HG02623 (cell line): ENCODE results near the gene CHRND.

Experiments
- ATAC-seq: cut with Tn5 transposase; IDR thresholded peaks from one replicate; pipeline ENCODE4 v1.9.1; 2021; ENCODE audit warnings: moderate library complexity; ENCODE audit not compliant: unreplicated experiment

CHRND gene

DNA sequence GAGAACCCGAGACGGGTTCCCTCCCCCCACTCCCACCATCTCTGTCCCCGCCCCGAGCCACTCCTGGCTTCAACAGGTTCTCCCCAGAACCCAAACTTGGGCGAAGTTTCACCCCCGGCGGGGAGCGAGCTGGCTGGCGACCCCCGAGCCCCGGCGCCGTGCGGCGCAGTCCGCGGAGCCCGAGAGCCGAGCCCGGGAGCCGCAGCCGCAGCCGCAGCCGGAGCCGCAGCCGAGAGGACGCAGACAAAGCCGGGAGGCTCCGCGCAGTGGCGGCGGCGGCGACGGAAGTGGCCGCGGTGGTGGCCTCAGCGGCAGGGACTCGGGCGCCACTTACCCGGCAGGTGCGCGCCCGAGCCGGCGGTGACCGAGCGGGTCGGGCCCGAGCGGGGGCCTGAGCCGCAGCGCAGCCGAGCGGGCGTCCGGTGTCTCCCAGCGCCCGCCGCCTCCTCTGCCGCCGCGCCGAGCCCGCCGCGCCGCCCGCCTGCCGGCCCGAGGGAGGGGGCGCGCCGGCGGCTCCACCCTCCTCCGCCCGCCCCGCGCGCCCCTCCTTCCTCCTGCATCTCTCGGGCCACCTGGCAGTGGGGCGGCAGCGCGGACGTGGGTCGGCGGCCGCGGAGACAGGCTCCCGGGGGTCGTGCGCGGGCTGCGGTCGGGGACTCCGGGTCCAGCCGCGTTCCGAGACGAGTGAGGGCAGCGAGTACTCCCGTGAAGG, 38.4 kb upstream of the CHRND start, which contains the start of gene ECEL1:
ECEL1 (minus strand) TSS at position 450 of the 712 bp plus-strand sequence. CDS start 1,181 bp downstream, outside the sequence.
- no peak for ATAC-seq

DNA sequence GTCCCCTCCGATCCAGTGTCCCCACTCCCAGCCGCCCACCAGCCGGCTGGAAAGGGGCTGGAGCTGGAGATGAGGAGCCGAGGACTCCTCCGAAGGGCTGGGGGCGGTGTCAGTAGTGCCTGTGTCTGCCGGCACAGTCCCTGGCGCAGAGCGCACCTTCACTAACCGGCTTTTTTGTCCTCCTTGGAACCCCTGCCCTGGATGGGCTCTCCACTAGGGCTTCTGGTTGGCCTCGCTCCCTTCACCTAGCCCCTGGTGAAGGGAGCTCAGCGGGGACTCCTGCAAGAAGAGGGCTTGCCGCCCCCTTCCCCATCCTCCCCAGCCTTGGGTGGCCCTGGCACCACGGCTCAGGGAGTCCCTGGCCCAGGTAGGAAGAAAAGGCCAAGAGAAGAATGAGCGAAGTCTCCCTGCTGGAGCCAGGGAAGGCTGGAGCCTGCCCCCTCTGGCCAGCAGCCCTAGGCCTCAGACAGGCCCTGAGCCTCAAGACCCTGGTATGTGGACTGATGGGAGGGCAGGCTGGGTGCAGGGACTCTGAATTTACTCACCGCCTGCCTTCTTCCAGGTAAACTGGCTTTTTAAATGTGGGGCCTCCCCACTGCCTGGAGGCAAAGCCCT, 37.8 kb upstream of the CHRND start:
- ATAC-seq: no peak

DNA sequence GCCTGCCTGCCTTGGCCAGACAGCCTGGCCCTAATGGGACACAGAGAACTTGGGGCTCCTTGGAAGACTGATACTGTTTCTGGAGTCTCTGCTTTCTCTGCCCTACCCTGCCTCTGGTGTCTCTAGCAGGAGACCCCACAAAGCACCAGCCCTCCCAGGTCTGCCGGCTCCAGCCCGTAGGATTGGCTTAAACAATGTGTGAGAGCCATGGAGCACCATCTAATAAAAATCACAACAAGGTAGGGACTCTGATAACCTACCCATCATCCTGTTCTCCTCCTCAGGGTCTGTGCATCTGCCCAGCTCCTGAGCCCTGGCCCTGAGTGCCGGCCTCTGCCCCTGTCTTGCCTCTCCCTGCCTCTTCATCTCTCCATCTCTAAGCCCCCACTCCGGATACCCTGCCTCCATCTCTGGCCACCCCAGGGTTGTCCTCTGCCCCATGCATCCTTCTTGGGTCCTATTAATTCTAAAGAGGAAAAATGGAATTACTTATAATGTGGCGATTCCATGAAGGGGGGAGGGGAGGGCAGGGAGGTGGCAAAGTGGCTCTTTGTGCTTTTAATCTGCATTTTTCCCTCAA, 37.1 kb upstream of the CHRND start:
- ATAC-seq: no peak

DNA sequence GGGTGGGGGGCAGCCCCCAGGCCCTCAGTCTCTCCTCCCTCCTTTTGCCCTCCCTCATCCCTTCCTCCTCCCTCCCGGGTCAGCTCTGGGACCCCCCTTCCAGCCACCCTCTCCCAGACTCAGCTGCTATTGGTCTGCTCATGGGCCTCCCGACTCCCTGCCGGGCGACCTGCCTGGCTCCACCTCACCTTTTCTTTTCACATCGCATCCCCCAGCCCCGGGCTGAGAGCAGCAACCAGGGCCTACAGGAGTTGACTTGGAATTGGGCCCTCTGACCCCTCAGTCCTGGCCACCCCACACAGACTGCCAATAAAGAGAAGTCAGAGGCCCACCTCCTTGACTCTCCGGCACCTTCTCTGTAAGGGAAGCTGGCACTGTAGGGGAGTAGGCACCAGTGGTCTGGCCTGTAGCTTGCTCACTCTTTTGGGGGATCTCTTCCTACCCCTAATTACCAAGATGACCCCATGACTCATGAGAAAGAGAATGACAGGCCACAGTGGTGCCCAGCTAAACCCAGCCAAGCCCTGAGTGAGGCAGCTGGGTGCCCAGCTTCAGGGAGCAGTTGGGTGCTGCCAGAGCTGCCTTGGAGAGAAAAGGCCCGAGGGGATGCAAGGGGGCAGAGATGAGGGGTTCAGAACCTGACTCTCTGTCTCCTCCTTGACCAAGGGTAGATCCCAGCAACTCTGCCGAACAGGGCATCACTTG, 36.3 kb upstream of the CHRND start:
- no peak for ATAC-seq

DNA sequence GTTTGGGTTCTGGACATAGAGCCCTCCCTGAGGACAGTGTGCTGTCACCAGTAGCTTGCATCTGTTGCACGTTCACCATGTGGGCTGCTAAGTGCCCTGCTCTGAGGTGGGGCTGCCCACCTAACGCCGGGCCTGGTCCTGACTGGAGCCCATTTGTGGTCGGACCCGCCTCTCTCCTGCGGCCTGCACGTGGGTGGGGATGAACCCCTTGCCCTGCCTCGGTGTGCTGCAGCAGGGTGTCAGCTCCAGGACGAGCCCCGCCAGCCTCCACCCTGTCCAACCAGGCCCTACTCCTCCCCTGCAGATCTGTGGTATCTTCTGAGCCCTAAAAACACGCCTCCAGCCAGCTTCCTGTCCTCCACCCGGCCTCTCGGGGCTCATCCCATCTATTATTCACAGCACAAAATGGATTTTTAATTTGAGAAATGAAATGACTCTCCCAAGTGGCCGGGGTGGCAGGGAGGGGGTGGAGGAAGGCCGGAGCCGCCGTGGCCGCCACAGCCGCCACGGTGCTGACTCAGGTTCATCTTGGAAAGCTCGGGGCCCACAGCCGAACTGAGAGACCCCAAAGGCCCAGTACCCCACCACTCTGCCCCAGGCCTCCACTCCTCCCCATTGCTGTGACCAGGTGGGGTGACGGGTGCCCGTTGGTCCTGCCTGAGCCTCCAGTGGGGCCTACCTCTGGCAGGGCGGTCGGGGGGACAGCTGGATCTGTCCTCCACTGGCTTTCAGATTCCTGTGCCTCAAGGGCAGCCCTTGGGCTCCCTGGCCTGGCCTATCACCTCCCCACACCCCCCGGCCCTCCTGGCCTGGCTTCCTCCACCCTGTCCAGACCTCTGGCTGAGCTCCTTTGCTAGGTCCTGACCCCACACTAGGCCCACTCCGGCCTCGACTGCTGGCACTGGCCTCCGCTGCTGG, 35.5 kb upstream of the CHRND start:
- ATAC-seq: no peak

DNA sequence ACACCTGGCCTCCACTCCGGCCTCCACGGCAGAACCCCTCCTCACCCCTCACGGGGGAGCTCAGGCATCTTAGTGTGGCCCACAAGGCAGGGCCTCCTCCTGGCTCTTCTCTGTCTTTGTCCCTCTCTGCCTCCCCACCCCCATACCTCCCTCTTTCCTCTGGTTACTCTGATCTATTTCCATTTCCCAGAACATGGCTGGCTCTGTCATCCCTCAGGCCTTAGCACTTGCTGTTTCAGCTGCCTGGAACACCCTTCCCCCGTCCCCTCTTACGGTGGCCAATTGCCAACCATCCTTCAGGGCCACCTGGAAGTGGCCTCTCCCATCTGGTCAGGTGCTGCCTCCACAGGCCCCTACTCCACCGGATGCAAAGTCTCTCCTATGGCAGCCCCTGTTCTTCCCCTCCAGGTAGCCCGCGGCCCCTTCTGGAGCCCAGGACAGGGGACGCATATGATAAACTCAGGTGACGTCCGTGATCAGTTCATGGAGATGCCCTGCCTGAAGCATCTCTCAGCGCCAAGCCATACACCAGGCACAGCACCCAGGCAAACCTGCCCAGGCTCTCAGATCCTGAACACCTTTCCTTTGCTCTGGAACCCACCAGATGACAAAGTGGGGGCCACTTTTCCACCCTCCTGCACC, 34.7 kb upstream of the CHRND start:
- ATAC-seq: no peak

DNA sequence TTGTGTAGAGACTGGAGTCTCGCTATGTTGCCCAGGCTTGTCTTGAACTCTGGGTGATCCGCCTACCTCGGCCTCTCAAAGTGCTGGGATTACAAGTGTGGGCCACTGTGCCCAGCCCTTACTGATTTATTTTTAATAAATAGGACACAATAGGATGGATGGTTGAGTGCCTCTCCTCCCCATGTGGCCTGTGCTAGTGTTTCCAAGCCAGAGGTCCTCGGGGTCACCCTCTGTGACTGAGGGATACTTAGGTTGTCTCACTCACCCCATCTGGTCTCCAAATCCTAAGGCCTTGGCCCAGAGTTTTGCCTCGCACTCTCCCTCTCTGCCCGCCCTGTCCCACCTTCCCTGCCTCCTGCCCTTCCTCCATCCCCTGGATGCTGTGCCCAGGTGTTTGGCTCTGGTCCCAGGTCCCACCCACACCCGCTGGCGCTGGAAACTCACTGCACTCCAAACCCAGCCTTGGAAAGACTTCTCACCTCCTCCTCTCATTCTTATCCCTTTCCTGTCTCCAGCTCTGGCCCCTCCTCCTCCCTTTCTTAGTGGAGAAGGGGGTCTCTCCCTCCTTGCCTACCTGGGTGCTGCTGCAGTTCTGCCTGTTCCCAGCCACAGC, 33.6 kb upstream of the CHRND start:
- no peak for ATAC-seq

DNA sequence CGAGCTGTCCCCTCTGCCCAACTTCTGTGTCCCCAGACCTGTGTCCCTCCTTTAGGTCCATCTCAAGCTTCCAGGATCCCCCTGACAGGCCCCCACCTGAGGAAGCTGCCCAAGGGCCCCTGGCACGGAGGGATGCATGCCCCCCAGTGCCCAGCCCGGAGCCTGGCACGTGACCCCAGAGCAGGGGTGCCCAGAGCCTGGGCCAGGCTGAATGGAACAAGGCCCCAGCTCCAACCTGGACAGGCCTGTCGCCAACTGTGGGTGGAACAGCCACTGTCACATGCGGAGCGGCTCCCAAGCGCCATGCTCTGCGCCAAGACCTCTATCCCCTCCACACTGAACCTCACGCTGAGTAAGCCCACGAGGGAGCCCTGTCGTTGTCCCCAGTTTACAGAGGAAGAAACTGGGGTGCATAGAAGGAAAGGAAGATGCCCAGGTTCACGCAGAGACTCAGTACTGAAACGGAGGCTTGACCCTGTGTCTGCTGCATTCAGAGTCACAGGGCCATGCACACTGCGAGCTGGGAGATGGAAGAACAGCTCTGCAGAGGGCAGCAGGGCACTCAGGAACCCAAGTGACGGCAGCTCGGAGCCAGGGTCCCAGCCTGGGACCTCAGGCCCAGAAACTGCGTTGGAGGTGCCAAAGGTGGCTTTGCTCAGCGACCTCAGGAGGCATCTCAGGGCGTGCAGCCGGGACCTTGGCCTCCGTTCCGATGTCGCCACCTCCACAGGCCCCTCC, 32.8 kb upstream of the CHRND start:
- no peak for ATAC-seq

DNA sequence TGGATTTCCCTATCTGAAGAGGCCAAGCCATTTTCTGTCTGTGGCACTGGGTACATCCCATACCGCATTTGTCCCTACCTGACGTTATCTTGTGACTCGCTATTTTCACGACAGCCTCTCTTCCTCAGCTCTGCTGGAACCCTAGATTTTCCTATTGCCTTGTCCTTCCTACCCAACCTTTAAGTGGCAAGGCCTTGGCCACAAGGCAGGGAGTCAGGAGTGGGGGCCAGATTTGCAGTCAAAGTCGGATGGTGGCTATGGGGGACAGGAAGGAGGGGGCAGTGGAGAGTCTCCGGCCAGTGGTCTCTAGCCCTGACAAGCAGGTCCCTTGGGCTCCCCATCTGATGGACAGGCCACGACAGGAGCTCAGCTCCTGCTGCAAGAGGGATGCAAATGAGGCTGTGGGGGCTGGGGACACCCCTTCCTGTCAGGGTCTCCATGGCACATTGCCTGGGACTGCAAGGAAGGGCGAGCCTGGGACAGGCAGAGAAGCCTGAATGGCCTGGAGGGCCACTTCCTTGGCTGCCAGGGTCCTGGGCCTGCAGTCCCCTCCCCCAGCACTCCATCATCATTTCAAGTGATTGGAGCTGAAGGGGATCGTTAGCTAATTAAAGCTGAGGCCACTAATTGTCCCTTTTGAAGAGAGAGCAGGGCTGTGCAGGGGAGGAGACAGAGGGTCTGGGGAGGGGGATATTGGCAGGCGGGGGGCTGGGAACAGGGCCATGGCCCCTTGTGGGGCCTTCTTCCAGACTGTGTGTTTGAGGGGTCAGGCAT, 32.1 kb upstream of the CHRND start:
- no peak for ATAC-seq

DNA sequence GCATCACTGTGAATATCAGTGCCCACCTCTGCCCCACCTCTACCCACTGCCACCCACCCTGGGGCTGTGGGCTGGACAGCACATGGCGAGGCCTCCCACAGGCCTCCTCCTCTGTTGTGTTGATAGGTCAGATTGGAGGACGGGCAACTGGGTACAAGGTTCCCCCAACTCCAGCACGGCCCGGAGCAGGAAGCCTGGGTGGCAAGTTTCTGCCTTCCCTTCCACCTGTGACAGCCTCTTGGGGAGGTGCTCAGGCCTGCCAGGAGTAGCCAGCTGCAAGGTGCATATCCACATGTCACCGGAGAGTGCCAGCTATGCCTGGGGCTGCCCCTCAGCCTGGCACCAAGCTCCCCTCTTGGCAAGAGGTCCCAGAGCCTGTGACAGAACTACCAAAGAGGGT, 31.4 kb upstream of the CHRND start:
- ATAC-seq: no peak

DNA sequence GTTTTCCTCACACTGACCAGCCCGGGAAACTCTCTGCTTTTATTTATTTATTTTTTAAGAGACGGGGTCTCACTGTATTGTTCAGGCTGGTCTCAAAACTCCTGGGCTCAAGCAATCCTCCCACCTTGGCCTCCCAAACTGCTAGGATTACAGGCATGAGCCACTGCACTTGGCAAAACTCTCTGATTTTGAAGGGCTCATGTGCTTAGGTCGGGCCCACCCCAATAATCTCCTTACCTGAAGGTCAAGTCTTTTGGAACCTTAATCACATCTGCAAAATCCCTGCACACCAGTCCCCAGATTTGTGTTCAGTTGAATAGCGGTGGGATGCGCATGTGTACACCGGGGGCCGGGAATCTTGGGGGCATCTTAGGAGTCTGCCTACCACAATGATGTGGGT, 30.7 kb upstream of the CHRND start:
- no peak for ATAC-seq

DNA sequence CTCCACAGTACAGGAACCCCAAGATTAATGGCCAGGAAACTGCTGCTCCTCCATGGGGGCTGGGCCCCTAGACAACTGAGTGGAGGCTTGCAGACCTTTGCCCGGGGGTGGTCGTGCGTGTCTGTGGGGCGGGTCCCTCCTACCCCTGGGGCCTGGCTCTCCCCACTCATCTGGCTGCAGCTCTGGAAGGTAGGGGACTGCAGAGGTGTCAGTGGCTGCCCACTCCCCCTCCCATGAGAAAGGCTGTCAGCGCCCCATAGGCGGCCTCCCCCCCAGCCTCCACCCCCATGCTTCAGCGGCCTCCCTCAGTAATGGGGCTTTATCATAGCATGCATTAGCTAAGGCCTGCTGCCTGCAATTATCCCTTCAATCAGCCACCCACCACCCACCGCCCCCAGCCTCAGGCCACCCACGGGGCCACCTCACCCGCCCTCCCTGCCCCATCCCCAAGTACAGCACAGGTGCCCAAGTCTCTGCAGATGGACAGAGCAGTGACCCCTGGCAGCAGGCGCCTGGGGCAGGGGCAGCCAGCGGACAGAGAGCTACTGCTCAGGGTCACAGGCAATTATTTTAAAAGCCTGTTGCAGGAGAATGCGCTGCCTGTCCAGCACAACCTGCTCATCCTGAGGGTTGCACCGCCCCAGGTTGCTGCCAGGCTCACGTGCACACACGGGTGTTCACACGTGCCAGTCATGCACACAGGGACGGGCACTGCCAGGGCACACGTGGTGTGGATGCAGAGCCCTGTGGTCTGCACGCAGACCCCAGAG, 29.3 kb upstream of the CHRND start:
- ATAC-seq: no peak

DNA sequence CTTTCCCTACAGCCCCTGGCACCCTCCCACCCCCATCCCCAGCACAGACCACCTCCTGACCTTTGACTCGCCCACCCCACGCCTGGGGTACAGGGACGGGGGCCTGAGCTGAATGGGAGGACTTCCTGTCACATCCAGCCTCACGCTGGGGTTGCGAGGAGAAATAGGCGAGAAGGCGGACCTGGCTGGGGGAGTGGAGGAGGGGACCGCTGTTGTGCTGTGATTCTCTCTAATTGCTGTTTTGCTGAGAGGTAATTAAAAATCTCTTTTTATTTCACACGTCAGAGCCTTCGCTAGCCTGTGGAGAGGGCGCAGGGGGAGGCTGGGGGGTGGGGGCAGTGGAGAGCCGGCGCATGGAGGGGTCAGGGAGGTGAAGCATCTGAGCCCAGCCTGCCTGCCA, 28.6 kb upstream of the CHRND start:
- ATAC-seq: no peak

DNA sequence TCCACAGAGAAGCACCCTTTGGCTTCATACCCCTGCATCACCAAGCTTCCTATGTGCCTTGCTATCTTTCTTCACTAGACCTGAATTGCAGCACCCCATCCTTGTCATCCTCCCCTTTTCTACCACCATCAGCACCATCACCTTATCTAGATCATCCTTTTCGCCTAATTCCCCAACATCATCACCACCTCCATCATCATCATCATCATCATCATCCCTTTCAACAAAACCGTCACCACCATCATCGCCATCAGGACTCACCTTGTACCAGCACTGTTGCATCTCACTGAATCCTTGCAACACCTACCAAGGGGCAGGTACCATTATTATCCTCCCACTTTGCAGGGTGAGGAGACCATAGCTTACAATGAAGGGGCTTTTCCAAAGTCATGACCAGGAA, 27.5 kb upstream of the CHRND start:
- no peak for ATAC-seq

DNA sequence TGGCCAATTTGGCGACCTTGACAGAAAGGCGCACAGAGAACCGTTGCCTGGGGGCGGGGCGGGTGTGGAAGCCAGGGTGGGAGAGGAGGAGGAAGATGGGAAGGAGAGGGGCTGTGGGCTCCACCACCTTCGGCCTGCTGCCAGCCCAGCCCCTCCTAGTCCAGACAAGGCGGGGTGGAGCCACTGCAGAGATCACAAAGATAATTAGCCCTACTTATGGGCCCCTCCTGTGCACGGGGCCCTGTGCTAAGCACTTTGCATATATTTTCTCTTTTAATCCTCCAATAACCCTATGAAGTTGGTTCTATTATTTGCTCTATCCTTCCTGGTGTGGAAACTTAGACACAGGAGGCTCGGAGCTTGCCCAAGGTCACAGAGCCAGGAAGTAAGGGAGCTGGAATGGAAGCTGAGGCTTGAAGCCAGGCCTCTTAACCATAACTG, 24.6 kb upstream of the CHRND start:
- no peak for ATAC-seq

DNA sequence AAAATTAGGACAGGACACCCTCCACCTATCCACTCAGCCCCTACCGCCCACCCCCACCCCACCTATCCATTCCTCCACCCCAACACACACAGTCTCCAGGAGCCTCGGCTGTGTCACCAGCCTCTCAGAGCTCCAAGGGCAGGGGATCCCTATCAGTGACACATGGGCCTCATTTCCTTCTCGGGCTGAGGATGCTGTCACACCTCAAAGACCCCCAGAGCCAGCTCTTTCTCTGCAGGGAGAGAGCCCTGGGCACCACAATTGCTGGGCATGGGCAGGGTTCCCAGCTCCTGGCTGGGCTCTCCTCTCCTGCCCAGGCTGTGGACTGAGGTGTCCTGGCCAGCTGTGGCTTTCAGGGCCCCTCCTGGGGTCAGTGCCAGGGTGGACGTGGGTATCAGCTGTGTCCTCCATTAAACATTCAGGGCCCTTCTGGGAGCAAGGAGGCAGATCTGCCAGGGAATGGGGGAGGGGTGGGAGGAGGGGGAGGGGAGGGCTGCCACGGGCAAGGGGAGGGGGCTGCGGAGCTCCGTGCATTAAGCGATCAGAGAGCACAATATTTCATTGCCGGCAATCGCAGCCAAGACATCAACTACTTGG, 24.1 kb upstream of the CHRND start:
- ATAC-seq: no peak

DNA sequence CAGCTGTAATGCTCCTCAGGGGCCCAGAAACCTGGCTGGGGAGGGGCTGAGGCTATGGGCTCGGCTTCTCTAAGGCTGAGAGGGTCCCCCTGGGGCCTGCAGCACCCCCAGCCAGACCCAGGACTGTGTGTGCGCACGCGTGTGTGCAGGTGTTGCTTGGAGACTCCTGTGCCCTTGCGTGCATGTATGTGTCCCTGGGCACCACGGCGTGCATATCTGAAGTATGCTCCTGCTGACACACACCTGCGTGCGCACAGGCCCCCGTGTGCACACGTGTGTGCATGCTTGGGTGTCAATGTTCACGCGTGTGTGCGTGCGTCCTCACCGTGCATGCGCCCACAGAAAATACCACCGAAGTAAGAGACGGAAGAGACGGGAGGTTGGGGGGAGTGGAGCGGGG, 23.4 kb upstream of the CHRND start:
- no peak for ATAC-seq
